Jurkat, Clone E6-1 (cell line): ENCODE data around the gene NAMPT.

ENCODE experiments used
- DNase-seq: peaks from one replicate; pipeline ENCODE4 v3.0.0-alpha.2; 2011; ENCODE audit warnings: low read depth, low spot score
- H3K4me3 ChIP-seq: 2 replicates; pipeline ENCODE4 v1.5.1; 2011; ENCODE audit warnings: mild to moderate bottlenecking, low read length, control low read depth, moderate library complexity

NAMPT gene

GRCh38 chr7:106206826-106207541, 77.8 kb downstream of the NAMPT start:
- DNase-seq = no peak
- H3K4me3 ChIP-seq = no peak overlapping the region

- no peak overlapping the region for H3K4me3 ChIP-seq
- no peak for DNase-seq
These were observed 79.1 kb downstream of the NAMPT start for GRCh38 chr7:106205621-106206222.

DNA sequence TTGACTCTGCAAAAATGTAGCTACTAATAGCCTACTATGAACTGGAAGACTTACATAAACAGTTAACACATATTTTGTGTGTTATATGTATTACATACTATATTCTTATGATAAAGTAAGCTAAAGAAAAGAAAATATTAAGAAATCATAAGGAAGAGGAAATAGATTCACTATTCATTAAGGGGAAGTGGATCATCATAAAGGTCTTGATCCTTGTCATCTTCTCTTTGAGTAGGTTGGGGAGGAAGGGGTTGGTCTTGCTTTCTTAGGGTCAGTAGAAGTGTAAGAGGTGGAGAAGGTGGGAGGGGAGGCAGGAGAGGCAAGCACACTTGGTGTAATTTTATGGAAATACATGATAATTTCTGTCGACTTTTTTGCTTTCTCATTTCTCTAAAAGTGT, 81.3 kb downstream of the NAMPT start:
- no peak overlapping the region for H3K4me3 ChIP-seq
- no peak for DNase-seq

DNA sequence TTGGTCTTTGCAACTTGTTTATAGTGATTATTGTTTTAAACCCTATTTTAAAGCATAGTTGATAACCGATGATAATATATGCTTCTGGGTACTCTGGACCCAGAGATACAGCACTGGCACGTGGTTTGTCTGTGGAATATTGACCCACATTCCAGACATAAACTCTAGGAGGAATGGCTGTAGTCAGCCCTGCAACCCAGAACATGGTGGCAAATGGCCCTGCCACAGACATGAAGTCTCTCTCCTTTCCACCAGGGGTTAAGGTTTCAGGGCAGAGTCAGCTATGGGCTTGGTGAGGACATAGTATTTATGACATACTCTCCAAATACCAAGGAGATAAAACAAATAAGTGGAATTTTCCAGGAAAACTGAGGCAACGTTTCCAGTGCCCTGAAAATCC, 83.6 kb downstream of the NAMPT start:
- no peak for DNase-seq
- H3K4me3 ChIP-seq = no peak overlapping the region

DNA sequence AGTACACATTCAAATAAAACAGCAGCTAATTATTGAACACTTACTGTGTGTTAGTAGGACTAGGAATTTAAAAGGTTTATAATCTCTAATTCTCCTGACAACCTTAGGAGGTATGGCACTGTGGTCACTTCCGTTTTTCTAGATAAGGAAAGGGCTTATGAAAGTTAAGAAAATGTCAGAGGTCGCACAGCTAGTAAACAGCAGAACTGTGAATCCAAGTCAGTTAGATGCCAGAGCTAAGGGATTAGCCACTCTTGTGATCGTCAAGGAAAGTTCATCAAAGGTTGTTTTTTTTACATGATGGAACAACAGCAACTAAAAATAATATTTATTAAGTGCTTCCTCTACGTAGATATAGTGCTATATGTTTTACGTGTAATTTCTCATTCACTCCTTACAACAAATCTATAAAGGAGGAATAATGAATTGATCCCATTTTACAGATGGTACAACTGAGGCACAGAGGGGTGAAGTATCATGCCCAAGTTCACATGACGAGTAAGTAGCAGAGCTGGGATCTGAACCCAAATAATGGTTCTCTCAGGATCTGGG, 84.9 kb downstream of the NAMPT start:
- DNase-seq = no peak

DNA sequence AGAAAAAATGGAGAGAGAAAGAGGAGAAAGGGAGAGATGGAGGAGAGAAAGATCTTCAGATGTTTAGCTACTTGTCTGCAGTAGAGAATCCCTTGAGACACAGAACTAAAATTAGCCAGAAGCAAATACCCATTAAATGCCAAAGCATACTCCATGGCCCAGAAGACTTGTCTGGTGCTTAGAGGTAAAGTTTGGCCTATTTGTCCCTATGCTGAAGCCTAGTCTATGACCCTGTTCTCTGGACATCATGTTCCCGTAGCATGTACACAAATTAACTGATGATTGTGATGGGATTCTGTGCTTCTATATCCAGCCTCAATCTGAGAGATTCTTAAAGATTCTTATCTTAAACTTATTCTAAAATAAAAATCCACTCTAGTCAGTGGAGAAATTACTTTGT, 85.8 kb downstream of the NAMPT start:
- H3K4me3 ChIP-seq = no peak overlapping the region
- no peak for DNase-seq

More for the DNA sequence above, 84.9 kb downstream of the NAMPT start:
- no peak overlapping the region for H3K4me3 ChIP-seq
